HepG2 (cell line): ENCODE results near the gene COX10. TPM values are rescaled to one million over a fixed set of nuclear protein-coding genes. Genes with fewer than 3 reads are reported as not detected.

Source experiments
- AFF4 ChIP-seq: sonication (generic); formaldehyde crosslinking; IDR thresholded peaks from 2 replicates; pipeline ENCODE4 v1.4.0; 2020; ENCODE audit warnings: missing genetic modification reagents
- DNMT3B ChIP-seq: conservative IDR thresholded peaks from 2 replicates; pipeline ENCODE4 v1.6.1; 2016; ENCODE audit warnings: missing biosample characterization, control low read depth
- EED ChIP-seq: sonication (generic); formaldehyde crosslinking; IDR thresholded peaks from 2 replicates; pipeline ENCODE4 v1.5.0; 2020; ENCODE audit warnings: mild to moderate bottlenecking, missing genetic modification reagents
- GATA4 ChIP-seq: sonication (generic); IDR thresholded peaks from 2 replicates; pipeline ENCODE4 v1.6.1; 2016; ENCODE audit warnings: antibody characterized with exemption, low read depth, borderline replicate concordance
- HDAC6 ChIP-seq: fragments of 200-600 bp; sonication (generic); IDR thresholded peaks from 2 replicates; pipeline ENCODE4 v1.7.0; 2017; ENCODE audit warnings: mild to moderate bottlenecking, antibody characterized with exemption, low read length, low read depth
- KLF12 ChIP-seq: sonication (generic); formaldehyde crosslinking; IDR thresholded peaks from 2 replicates; pipeline ENCODE4 v1.4.0; 2020; ENCODE audit warnings: missing genetic modification reagents, borderline replicate concordance
- NFYB ChIP-seq: sonication (generic); formaldehyde crosslinking; IDR thresholded peaks from 2 replicates; pipeline ENCODE4 v1.4.0; 2020; ENCODE audit warnings: missing genetic modification reagents
- NR2F1 ChIP-seq, 2 experiments: fragments of 450-650 bp in 1 of 2; formaldehyde crosslinking in 1 of 2; IDR thresholded peaks; 2 replicates each; pipeline versions ENCODE4 v1.5.0 to v1.6.1; 2016 to 2020; ENCODE audit warnings: mild to moderate bottlenecking in 1 of 2, missing compliant biosample characterization in 1 of 2, missing genetic modification reagents in 1 of 2, moderate library complexity in 1 of 2
- SAP130 ChIP-seq: IDR thresholded peaks from 2 replicates; pipeline ENCODE4 v1.6.1; 2016; ENCODE audit warnings: low read depth
- TERF1 ChIP-seq: sonication (generic); formaldehyde crosslinking; IDR thresholded peaks from 2 replicates; pipeline ENCODE4 v1.8.0; 2022; ENCODE audit warnings: mild to moderate bottlenecking, missing genetic modification reagents, moderate library complexity
- ZNF407 ChIP-seq: sonication (generic); formaldehyde crosslinking; IDR thresholded peaks from one replicate; pipeline ENCODE4 v1.5.1; 2020; ENCODE audit warnings: mild to moderate bottlenecking, missing genetic modification reagents; ENCODE audit errors: not compliant biosample characterization
- ZNF510 ChIP-seq: sonication (generic); formaldehyde crosslinking; IDR thresholded peaks from 2 replicates; pipeline ENCODE4 v1.4.0; 2020; ENCODE audit warnings: low read depth, mild to moderate bottlenecking, missing genetic modification reagents
- polyA plus RNA-seq, 8 experiments: library from polyadenylated mRNA; depleted of rRNA in 3 of 8; stranded (reverse) in 7 of 8; unstranded in 1 of 8; fragments of >200 nt; fragmentation: Illumina TruSeq in 4 of 8; extraction: Trizol in 4 of 8; gene quantifications; 2 replicates each; pipeline versions ENCODE4 v1.2.1 to v1.2.3, GENCODE V29; 2011 to 2016; ENCODE audit warnings: low read depth in 4 of 8, missing spikeins in 1 of 8, mixed read lengths in 1 of 8; ENCODE audit not compliant: insufficient read depth in 1 of 8
- total RNA-seq, 5 experiments: library from RNA; depleted of rRNA; stranded (reverse); fragments of >200 nt; fragmentation: Illumina TruSeq; extraction: Trizol; gene quantifications; 2 replicates each; pipeline ENCODE4 v1.2.3, GENCODE V29; 2016; ENCODE audit warnings: low read depth in 1 of 5
- TF ChIP-seq, protein P1 (sequence below): sonication (generic); formaldehyde crosslinking; IDR thresholded peaks from 2 replicates; pipeline ENCODE4 v1.4.0; 2020; ENCODE audit warnings: mild to moderate bottlenecking, missing genetic modification reagents

Gene COX10
- total and polyA plus RNA-seq, 2 of the 13 experiments (the other 11 are each of a cell fraction or from before 2014, with no cell fraction given), result 13.9 to 20.1 TPM

DNA sequence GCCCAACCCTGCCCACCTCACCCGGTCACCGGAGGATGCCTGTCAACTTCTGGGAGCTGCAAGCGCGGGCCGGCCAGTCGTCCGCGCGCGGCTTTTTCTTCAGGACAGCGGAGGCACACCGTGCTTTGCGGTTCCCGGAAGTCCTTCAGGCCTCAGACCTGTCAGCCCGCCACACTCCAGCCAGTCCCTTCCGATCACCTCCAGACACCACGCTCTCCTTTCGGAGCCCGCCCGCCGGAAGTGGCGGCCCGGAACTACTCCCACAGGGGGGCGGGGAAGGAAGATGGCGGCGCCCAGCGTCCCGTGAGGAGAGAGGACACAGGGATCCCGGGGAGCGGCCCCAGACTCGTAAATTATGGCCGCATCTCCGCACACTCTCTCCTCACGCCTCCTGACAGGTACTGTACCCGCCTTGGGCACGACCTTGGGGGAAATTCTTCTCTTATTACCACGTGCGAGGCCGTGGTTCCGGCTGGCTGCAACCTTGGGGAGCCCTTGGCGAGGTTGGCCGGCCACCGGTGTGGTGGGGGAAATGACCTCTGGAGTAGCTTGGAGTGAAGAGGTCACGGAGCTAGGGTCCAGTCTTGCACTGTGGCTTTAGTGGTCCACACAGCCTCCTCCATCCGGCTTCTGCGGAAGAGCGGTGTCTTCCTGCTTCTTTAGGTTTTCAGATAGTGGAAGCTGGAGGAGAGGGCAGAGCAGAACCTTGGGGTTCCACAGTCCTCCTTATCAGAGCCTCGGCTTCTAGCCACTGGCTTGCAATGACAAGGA is at the start of gene COX10 (continued):
- TF ChIP-seq TERF1 (CRISPR knock-in tag) (no peak), SAP130 (CRISPR knock-in tag) (peak; percentile 99), HDAC6 (no peak), EED (CRISPR knock-in tag) (no peak), KLF12 (CRISPR knock-in tag) (0 out of 2 replicates have a peak, but pooled peaks have one; percentile 70), GATA4 (peak; percentile 70; the same call in 1 of the 2 replicates), NR2F1 (CRISPR knock-in tag; IDR thresholded peaks at IDR 0.05) (peak in 1 of 2 experiments; percentile 28; a peak in 1 of 4 replicates), NFYB (CRISPR knock-in tag) (peak; percentile 51; the same call in 1 of the 2 replicates), ZNF407 (CRISPR knock-in tag) (peak; percentile 94), AFF4 (CRISPR knock-in tag) (no peak), ZNF510 (CRISPR knock-in tag) (no peak), DNMT3B (no peak)
- TF ChIP-seq, protein P1, sequence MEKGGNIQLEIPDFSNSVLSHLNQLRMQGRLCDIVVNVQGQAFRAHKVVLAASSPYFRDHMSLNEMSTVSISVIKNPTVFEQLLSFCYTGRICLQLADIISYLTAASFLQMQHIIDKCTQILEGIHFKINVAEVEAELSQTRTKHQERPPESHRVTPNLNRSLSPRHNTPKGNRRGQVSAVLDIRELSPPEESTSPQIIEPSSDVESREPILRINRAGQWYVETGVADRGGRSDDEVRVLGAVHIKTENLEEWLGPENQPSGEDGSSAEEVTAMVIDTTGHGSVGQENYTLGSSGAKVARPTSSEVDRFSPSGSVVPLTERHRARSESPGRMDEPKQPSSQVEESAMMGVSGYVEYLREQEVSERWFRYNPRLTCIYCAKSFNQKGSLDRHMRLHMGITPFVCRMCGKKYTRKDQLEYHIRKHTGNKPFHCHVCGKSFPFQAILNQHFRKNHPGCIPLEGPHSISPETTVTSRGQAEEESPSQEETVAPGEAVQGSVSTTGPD (CRISPR knock-in tag), result no peak
